ENCODE results near the gene PTPRU.

Gene PTPRU

DNA sequence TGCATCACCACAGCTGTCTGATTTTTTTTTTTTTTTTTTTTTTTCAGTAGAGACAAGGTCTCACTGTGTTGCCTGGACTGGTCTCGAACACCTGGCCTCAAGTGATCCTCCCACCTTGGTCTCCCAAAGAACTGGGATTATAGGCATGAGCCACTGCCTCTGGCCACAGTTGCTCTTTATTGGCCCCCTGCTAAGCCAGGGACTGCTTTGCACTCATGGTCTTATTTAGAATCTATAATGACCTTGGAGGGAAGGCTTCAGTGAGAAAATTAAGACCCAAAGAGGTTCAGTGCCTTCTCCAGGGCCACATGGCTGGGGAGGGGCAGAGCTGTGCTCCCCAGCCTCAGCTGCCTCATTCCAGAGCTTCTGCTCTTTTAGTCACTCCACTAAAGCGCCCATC is 84.9 kb downstream of the PTPRU start:
- H3K27ac ChIP-seq = no peak overlapping the region
- TF ChIP-seq ZFX (IDR thresholded peaks at IDR 0.05; ENCODE audit: borderline replicate concordance) = no peak
- TF ChIP-seq, protein P1, sequence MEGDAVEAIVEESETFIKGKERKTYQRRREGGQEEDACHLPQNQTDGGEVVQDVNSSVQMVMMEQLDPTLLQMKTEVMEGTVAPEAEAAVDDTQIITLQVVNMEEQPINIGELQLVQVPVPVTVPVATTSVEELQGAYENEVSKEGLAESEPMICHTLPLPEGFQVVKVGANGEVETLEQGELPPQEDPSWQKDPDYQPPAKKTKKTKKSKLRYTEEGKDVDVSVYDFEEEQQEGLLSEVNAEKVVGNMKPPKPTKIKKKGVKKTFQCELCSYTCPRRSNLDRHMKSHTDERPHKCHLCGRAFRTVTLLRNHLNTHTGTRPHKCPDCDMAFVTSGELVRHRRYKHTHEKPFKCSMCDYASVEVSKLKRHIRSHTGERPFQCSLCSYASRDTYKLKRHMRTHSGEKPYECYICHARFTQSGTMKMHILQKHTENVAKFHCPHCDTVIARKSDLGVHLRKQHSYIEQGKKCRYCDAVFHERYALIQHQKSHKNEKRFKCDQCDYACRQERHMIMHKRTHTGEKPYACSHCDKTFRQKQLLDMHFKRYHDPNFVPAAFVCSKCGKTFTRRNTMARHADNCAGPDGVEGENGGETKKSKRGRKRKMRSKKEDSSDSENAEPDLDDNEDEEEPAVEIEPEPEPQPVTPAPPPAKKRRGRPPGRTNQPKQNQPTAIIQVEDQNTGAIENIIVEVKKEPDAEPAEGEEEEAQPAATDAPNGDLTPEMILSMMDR (IDR thresholded peaks at IDR 0.05) = no peak

DNA sequence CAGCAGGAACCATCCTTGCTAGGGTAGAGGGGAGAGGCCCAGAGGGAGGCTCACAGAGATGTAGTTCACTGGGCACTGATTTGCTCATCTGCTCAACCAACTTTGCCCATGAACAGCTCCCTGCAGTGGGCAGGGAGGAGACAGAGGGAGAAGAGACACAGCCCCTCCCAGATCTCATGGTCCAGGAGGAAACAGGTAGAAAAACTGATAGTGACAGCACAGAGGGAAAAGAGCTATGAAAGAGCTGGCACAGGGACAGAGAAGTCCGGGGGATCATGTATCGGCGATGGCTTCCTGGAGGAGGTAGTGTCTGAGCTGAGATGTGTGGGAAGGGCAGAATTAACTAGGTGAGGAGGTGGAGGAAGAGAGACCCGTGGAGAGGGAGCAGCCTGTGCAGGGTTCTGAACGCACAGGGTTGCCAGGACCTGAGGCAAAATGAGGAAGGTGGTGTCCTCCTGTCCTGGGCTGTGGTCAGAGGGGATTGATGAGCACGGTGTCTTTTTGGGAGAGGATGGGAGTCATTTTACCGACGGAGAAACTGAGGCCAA is 85.9 kb downstream of the PTPRU start:
- H3K27ac ChIP-seq = no peak overlapping the region
- TF ChIP-seq ZFX (IDR thresholded peaks at IDR 0.05; ENCODE audit: borderline replicate concordance) = no peak
- TF ChIP-seq, protein P1 (IDR thresholded peaks at IDR 0.05) = no peak

DNA sequence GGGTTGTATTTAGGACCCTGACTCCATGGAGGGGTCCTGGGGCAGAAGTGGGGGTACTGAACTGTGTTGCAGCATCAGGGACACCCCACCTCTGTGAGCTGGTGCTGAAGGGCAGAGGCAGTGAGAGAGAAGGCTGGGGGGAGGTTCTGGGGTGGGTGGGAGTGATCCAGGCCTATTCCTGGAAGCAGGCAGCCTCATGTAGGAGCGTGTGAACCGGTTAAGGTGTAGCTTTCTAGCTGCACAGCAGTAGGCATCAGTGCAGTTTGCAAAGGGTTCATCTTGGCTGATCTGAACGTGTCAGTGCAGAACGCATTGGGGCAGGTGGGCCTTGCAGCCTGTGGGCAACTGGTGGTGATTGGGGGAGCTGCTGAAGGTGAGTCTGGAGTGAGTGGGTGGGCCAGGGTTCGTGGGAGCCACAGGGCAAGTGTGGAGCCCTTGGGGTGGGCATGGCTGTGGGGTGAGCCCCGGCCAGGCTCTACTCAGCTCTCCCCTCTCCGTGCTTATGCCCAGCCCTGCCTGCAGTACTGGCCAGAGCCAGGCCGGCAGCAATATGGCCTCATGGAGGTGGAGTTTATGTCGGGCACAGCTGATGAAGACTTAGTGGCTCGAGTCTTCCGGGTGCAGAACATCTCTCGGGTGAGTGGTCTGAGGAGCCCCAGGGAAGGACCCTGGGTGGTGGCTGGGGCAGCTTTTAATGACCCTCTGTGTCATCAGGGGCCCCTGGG is 86.7 kb downstream of the PTPRU start:
- TF ChIP-seq, protein P1 (IDR thresholded peaks at IDR 0.05) = no peak
- no peak for TF ChIP-seq ZFX (IDR thresholded peaks at IDR 0.05; ENCODE audit: borderline replicate concordance)
- no peak overlapping the region for H3K27ac ChIP-seq

DNA sequence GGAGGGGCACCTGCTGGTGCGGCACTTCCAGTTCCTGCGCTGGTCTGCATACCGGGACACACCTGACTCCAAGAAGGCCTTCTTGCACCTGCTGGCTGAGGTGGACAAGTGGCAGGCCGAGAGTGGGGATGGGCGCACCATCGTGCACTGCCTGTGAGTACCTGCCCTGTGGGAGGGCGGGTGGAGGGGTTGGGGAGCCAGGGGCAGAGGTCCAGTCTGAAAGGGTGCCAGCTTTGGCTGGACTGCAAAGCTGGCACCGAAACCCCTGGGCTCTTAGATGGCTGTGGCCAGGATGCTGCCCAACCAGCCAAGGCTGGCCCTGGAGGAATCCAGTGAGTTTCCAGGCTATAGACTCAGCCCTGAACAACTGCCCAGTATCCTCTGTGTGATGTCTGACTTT is 87.3 kb downstream of the PTPRU start:
- TF ChIP-seq, protein P1 (IDR thresholded peaks at IDR 0.05) = no peak
- TF ChIP-seq ZFX (IDR thresholded peaks at IDR 0.05; ENCODE audit: borderline replicate concordance) = no peak
- H3K27ac ChIP-seq = no peak overlapping the region

DNA sequence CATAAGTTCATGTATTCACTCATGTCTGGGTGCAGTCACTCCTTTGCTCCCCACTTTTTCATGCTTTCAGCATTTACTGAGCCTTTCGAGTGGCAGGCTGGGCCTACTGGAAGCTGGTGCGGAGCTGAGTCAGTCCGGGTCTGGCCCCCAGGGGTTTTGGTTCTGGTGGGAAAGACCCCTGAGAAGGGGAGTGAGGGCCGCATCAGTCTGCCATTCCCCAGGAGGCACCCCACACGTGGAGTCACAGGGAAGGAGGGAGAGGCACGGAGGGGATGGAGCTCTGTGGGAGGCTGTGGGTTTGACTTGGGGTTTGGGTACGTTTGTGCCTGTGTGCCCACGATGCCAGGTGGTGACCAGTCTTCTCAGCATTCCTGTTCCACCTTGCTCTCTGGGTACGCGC is 87.9 kb downstream of the PTPRU start:
- TF ChIP-seq, protein P1 (IDR thresholded peaks at IDR 0.05) = no peak
- no peak for TF ChIP-seq ZFX (IDR thresholded peaks at IDR 0.05; ENCODE audit: borderline replicate concordance)
- H3K27ac ChIP-seq = no peak overlapping the region

DNA sequence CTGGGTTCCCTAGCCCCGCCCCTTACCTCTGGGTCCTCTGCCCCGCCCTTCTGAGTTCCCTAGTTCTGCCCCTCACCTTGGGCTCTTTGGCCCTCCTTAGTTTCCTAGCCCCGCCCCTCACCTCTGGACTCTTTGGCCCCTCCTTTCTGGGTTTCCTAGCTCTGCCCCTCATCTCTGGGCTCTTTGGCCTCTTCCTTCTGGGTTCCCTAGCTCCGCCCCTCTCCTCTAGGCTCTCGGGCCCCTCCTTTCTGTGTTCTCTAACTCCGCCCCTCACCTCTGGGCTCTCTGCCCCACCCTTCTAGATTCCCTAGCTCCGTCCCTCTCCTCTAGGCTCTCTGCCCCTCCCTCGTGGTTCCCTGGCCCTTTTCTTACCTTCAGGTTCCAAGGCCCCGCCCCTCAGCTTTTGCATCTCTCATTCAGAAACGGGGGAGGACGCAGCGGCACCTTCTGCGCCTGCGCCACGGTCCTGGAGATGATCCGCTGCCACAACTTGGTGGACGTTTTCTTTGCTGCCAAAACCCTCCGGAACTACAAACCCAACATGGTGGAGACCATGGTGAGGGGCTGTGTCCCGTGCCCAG is 88.5 kb downstream of the PTPRU start:
- H3K27ac ChIP-seq = no peak overlapping the region

More for the DNA sequence above, 88.5 kb downstream of the PTPRU start:
- no peak for TF ChIP-seq ZFX (IDR thresholded peaks at IDR 0.05; ENCODE audit: borderline replicate concordance)
- TF ChIP-seq, protein P1 (IDR thresholded peaks at IDR 0.05) = no peak
